Measurements from ENCODE around the gene LCMT2.
"Not testable (repeated sequence)": the region's sequence is repeated elsewhere in the genome, so short reads cannot be mapped to it uniquely, and the experiment has no call there.

LCMT2 gene

GRCh38 chr15:43316016-43316970 is 14.1 kb downstream of the LCMT2 start:
- no peak for DNase-seq

GRCh38 chr15:43314171-43314570 is 16.2 kb downstream of the LCMT2 start:
- no peak for DNase-seq

- DNase-seq = no peak
These were observed 18.0 kb downstream of the LCMT2 start for GRCh38 chr15:43312378-43312777.

- peak in 1 of 2 donors; percentile 9 for DNase-seq
These were observed 28.1 kb downstream of the LCMT2 start, which contains the start of gene TGM7 for GRCh38 chr15:43302205-43302817. TSS of gene TGM7 (minus strand) at chr15:43302255.

- DNase-seq = no peak
These were observed 30.5 kb downstream of the LCMT2 start for GRCh38 chr15:43299884-43300283.

- no peak for DNase-seq
These were observed 31.0 kb downstream of the LCMT2 start for GRCh38 chr15:43299411-43299810.

- DNase-seq = no peak
These were observed 36.2 kb downstream of the LCMT2 start for GRCh38 chr15:43294091-43294706.

- DNase-seq = no peak
These were observed 36.9 kb downstream of the LCMT2 start for GRCh38 chr15:43293432-43293831.

- DNase-seq = no peak
These were observed 37.8 kb downstream of the LCMT2 start for GRCh38 chr15:43292375-43293078.

- DNase-seq = not testable (repeated sequence)
These were observed 40.7 kb downstream of the LCMT2 start for GRCh38 chr15:43289656-43290055.

- no peak for DNase-seq
These were observed 43.1 kb downstream of the LCMT2 start for GRCh38 chr15:43287254-43287653.

- DNase-seq = no peak
These were observed 44.3 kb downstream of the LCMT2 start for GRCh38 chr15:43286074-43286473.

GRCh38 chr15:43285609-43286037 is 44.8 kb downstream of the LCMT2 start:
- DNase-seq = peak; percentile 80 to 83

GRCh38 chr15:43283526-43283925 is 46.8 kb downstream of the LCMT2 start:
- DNase-seq = no peak

GRCh38 chr15:43281926-43282602 is 48.3 kb downstream of the LCMT2 start:
- DNase-seq = no peak

- DNase-seq = no peak
These were observed 49.4 kb downstream of the LCMT2 start for GRCh38 chr15:43280996-43281395.

- DNase-seq = no peak
These were observed 50.9 kb downstream of the LCMT2 start for GRCh38 chr15:43279496-43279895.

GRCh38 chr15:43278869-43279268 is 51.5 kb downstream of the LCMT2 start:
- DNase-seq = no peak

- DNase-seq = no peak
These were observed 52.5 kb downstream of the LCMT2 start for GRCh38 chr15:43277901-43278300.

- DNase-seq = no peak
These were observed 53.0 kb downstream of the LCMT2 start for GRCh38 chr15:43277231-43277823.

- DNase-seq = no peak
These were observed 53.7 kb downstream of the LCMT2 start for GRCh38 chr15:43276563-43277200.

All from inflammatory macrophage (primary cell).